Gastrocnemius medialis (tissue), 4 donors: ENCODE measurements around the gene LRRC71. TPM values are rescaled to one million over a fixed set of nuclear protein-coding genes. Genes with fewer than 3 reads are reported as not detected.

Experiments used
- ATAC-seq, 2 donors: fragments of 150-250 bp; one replicate each; pipeline ENCODE4 v1.9.1; 2016
- DNase-seq, 2 donors: peaks; one replicate each; pipeline ENCODE4 v3.0.0-alpha.2; 2019
- H3K27ac ChIP-seq, 4 donors: fragments of 200-600 bp; sonication (generic); 1 replicate in 1 of 4; 2 replicates in 3 of 4; pipeline ENCODE4 v1.5.1; 2016 to 2018; ENCODE audit warnings: mild to moderate bottlenecking in 2 of 4, moderate library complexity in 1 of 4
- H3K27me3 ChIP-seq, 3 donors: fragments of 200-600 bp; sonication (generic) in 2 of 3; 1 replicate in 1 of 3; 2 replicates in 2 of 3; pipeline versions ENCODE4 v1.5.1 to v1.6.0; 2016 to 2019; ENCODE audit warnings: mild to moderate bottlenecking in 1 of 3, moderate library complexity in 1 of 3
- H3K36me3 ChIP-seq, 2 donors: fragments of 200-600 bp; sonication (generic) in 1 of 2; one replicate each; pipeline ENCODE4 v1.5.1; 2017 to 2018
- H3K4me1 ChIP-seq, 2 donors: fragments of 200-600 bp; sonication (generic) in 1 of 2; one replicate each; pipeline ENCODE4 v1.5.1; 2016 to 2017; ENCODE audit warnings: mild to moderate bottlenecking in 2 of 2
- H3K4me3 ChIP-seq, 4 donors: fragments of 200-600 bp; sonication (generic) in 3 of 4; 1 replicate in 1 of 4; 2 replicates in 3 of 4; pipeline ENCODE4 v1.5.1; 2016 to 2019; ENCODE audit warnings: mild to moderate bottlenecking in 2 of 4
- H3K9me3 ChIP-seq, 3 donors: fragments of 200-600 bp; sonication (generic) in 2 of 3; 1 replicate in 1 of 3; 2 replicates in 2 of 3; pipeline ENCODE4 v1.5.1; 2016 to 2019
- CTCF ChIP-seq, 5 experiments: fragments of 450-650 bp in 3 of 5; fragments of 200-600 bp in 2 of 5; sonication (generic) in 2 of 5; IDR thresholded peaks in 4 of 5; conservative IDR thresholded peaks in 1 of 5; 1 replicate in 4 of 5; 2 replicates in 1 of 5; pipeline ENCODE4 v1.5.1; 2016 to 2019; ENCODE audit warnings: antibody characterized with exemption in 5 of 5, mild to moderate bottlenecking in 3 of 5, moderate library complexity in 3 of 5
- POLR2A ChIP-seq, 2 donors: fragments of 450-650 bp; IDR thresholded peaks; one replicate each; pipeline ENCODE4 v1.6.1; 2017; ENCODE audit warnings: antibody characterized with exemption in 2 of 2, mild to moderate bottlenecking in 2 of 2, moderate library complexity in 2 of 2
- in situ Hi-C, 4 donors: fragments of 200-750 bp; cut with MboI; loops; one replicate each; pipeline versions ENCODE4 v1.15.0 to v1.8.0; 2017; ENCODE audit warnings: low sequenced_read_pairs in 4 of 4
- intact Hi-C: fragments of 100-400 bp; cut with DNase I; formaldehyde crosslinking; loops from one replicate; pipeline ENCODE4 v1.15.1; 2023; ENCODE audit warnings: low total_unique reads
- total RNA-seq, 4 donors: library from RNA; depleted of rRNA; stranded (reverse); fragments of >200 nt; gene quantifications; one replicate each; pipeline versions ENCODE4 v1.1.0 to v1.2.3, GENCODE V29; 2016

Gene LRRC71
- not detected for total RNA-seq

- DNase-seq (peak; percentile 20 to 53), ATAC-seq (peak; percentile 79 to 84)
- Histone ChIP-seq H3K36me3 (no peaks in the 10 kb centered on the region), H3K4me3 (peak within 1 kb of the TSS; percentile 12 to 32 (median 26)), H3K4me1 (peaks cover 0 to 11% of the 10 kb centered on the region in 2 donors), H3K27ac (no peak within 1 kb of the TSS), H3K27me3 (peaks cover 50 to 70% (median 53%) of the 10 kb centered on the region in 3 donors), H3K9me3 (no peaks in the 10 kb centered on the region)
- intact Hi-C loops = loop anchor here (1.0 kb wide), 1 partner anchor 28 kb away; no protein-coding TSS in a partner anchor
- no peak for TF ChIP-seq POLR2A (IDR thresholded peaks at IDR 0.05)
- TF ChIP-seq CTCF (IDR thresholded peaks at IDR 0.05 in 4 of 5, conservative IDR thresholded peaks at IDR 0.05 in 1 of 5) = peak; percentile 66 to 86 (median 81)
- in situ Hi-C loops = no loop called here
Observed at GRCh38 chr1:156920233-156921052, at the start of gene LRRC71. Gene LRRC71, plus strand, starts transcription at chr1:156920632. Its CDS starts 172 bp downstream, at chr1:156920804.

- Histone ChIP-seq H3K27ac (no peak overlapping the region), H3K9me3 (no peaks in the 10 kb centered on the region), H3K4me3 (no peak overlapping the region), H3K27me3 (no peaks in the 10 kb centered on the region), H3K36me3 (no peaks in the 10 kb centered on the region), H3K4me1 (no peaks in the 10 kb centered on the region)
- ATAC-seq = no peak
- TF ChIP-seq POLR2A (IDR thresholded peaks at IDR 0.05) (no peak), CTCF (IDR thresholded peaks at IDR 0.05 in 4 of 5, conservative IDR thresholded peaks at IDR 0.05 in 1 of 5) (no peak)
- intact Hi-C loops = no loop called here
- no peak for DNase-seq
- in situ Hi-C loops = loop anchor here in 2 of 4 donors (25.0 kb wide), 2 partner anchors 161 to 186 kb away; partner anchors contain the start of genes CRABP2 (in 1 of the 2) and NES (in 1 of the 2)
Observed at GRCh38 chr1:156873659-156874058, 46.8 kb upstream of the LRRC71 start.

- no peak for ATAC-seq
Observed at GRCh38 chr1:156874142-156874541, 46.3 kb upstream of the LRRC71 start.

GRCh38 chr1:156874572-156875340 is 45.7 kb upstream of the LRRC71 start:
- no peaks in the 10 kb centered on the region for H3K4me1 ChIP-seq
- H3K36me3 ChIP-seq = no peaks in the 10 kb centered on the region
- TF ChIP-seq POLR2A (IDR thresholded peaks at IDR 0.05) = no peak
- TF ChIP-seq CTCF (IDR thresholded peaks at IDR 0.05 in 4 of 5, conservative IDR thresholded peaks at IDR 0.05 in 1 of 5) = no peak
- intact Hi-C loops (no loop called here), in situ Hi-C loops (loop anchor here in 3 of 4 donors (25.0 kb wide), 2 partner anchors 162 to 187 kb away; partner anchors contain the start of genes NES (in 2 of the 3) and CRABP2 (in 1 of the 3))
- no peak for DNase-seq
- no peak overlapping the region for H3K4me3 ChIP-seq
- H3K27me3 ChIP-seq = no peaks in the 10 kb centered on the region
- H3K27ac ChIP-seq = no peak overlapping the region
- H3K9me3 ChIP-seq = no peaks in the 10 kb centered on the region
- no peak for ATAC-seq

More at GRCh38 chr1:156874142-156874541, 46.3 kb upstream of the LRRC71 start:
- intact Hi-C loops = no loop called here
- no peaks in the 10 kb centered on the region for H3K9me3 ChIP-seq
- H3K27me3 ChIP-seq = no peaks in the 10 kb centered on the region
- no peak for DNase-seq
- in situ Hi-C loops = loop anchor here in 2 of 4 donors (25.0 kb wide), 2 partner anchors 162 to 187 kb away; partner anchors contain the start of genes CRABP2 (in 1 of the 2) and NES (in 1 of the 2)
- H3K4me3 ChIP-seq = no peak overlapping the region
- no peaks in the 10 kb centered on the region for H3K4me1 ChIP-seq
- H3K36me3 ChIP-seq = no peaks in the 10 kb centered on the region
- no peak overlapping the region for H3K27ac ChIP-seq
- no peak for TF ChIP-seq POLR2A (IDR thresholded peaks at IDR 0.05)
- no peak for TF ChIP-seq CTCF (IDR thresholded peaks at IDR 0.05 in 4 of 5, conservative IDR thresholded peaks at IDR 0.05 in 1 of 5)
